Measurements from ENCODE around the gene OR6B2. TPM values are rescaled to one million over a fixed set of nuclear protein-coding genes. Genes with fewer than 3 reads are reported as not detected.
A peak's percentile ranks its signal among the peaks of the same experiment; 100 is the strongest.

OR6B2 gene
- total and polyA plus RNA-seq, 2 of the 4 experiments (the other 2 are of a cell fraction): not detected

GRCh38 chr2:240013343-240013742, 16.9 kb downstream of the OR6B2 start:
- H3K4me2 ChIP-seq (ENCODE audit: low read depth, low read length): no peak overlapping the region
- no peak overlapping the region for H3K27ac ChIP-seq (ENCODE audit: insufficient read depth, low read length)
- TF ChIP-seq RAD21 (IDR thresholded peaks at IDR 0.05; ENCODE audit: low read length): no peak
- TF ChIP-seq MXI1 (IDR thresholded peaks at IDR 0.05; ENCODE audit: borderline replicate concordance, low read depth, low read length): no peak
- TF ChIP-seq, protein P1, sequence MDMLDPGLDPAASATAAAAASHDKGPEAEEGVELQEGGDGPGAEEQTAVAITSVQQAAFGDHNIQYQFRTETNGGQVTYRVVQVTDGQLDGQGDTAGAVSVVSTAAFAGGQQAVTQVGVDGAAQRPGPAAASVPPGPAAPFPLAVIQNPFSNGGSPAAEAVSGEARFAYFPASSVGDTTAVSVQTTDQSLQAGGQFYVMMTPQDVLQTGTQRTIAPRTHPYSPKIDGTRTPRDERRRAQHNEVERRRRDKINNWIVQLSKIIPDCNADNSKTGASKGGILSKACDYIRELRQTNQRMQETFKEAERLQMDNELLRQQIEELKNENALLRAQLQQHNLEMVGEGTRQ (IDR thresholded peaks at IDR 0.05; ENCODE audit: low read depth, low read length): no peak
- TF ChIP-seq MAFK (IDR thresholded peaks at IDR 0.05; ENCODE audit: low read depth, low read length): no peak
- TF ChIP-seq SMC3 (IDR thresholded peaks at IDR 0.05; ENCODE audit: low read depth, low read length): 0 out of 2 replicates have a peak, but pooled peaks have one; percentile 10
- TF ChIP-seq, protein P2, sequence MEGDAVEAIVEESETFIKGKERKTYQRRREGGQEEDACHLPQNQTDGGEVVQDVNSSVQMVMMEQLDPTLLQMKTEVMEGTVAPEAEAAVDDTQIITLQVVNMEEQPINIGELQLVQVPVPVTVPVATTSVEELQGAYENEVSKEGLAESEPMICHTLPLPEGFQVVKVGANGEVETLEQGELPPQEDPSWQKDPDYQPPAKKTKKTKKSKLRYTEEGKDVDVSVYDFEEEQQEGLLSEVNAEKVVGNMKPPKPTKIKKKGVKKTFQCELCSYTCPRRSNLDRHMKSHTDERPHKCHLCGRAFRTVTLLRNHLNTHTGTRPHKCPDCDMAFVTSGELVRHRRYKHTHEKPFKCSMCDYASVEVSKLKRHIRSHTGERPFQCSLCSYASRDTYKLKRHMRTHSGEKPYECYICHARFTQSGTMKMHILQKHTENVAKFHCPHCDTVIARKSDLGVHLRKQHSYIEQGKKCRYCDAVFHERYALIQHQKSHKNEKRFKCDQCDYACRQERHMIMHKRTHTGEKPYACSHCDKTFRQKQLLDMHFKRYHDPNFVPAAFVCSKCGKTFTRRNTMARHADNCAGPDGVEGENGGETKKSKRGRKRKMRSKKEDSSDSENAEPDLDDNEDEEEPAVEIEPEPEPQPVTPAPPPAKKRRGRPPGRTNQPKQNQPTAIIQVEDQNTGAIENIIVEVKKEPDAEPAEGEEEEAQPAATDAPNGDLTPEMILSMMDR (conservative IDR thresholded peaks at IDR 0.05; ENCODE audit: low read depth, low read length): 0 out of 2 replicates have a peak, but pooled peaks have one; percentile 17
- H3K23ac ChIP-seq (ENCODE audit: low read depth, low read length): no peak overlapping the region
- intact Hi-C loops (cut with micrococcal nuclease): no loop called here
- no peaks in the 10 kb centered on the region for H4K20me1 ChIP-seq (ENCODE audit: insufficient read depth, low read length)
- no peak overlapping the region for H3K4me3 ChIP-seq (ENCODE audit: insufficient read depth, low read depth, low read length)
- DNase-seq: peak; percentile 25
- no peak overlapping the region for H2BK20ac ChIP-seq (ENCODE audit: low read depth, low read length)
- no peaks in the 10 kb centered on the region for H3K9me1 ChIP-seq (ENCODE audit: insufficient read depth, low read length)
- H3K4me1 ChIP-seq (ENCODE audit: control insufficient read depth, insufficient read depth, low read length): no peaks in the 10 kb centered on the region
- POLR2A ChIA-PET (ENCODE audit: unreplicated experiment): no interaction called here
- WGBS, 2 experiments (ENCODE audit: extremely low coverage in 2 of 2, insufficient read length in 1 of 2): 67% methylated on average over 1 of the region's 1 CpG; no CpG with 5 or more reads in 1 of the 2 experiments
- H2AK5ac ChIP-seq (ENCODE audit: low read depth, low read length): no peak overlapping the region
- peaks cover 0 to 3% of the 10 kb centered on the region in 2 experiments; a peak in 3 of 4 replicates for H3K79me1 ChIP-seq (ENCODE audit: low read depth in 1 of 2, low read length in 2 of 2)
- H2BK5ac ChIP-seq (ENCODE audit: low read depth, low read length, poor library complexity, severe bottlenecking): no peak overlapping the region
- no peaks in the 10 kb centered on the region for H3K9me3 ChIP-seq (ENCODE audit: control insufficient read depth, insufficient read depth, low read length)
- no peak overlapping the region for H3K56ac ChIP-seq (ENCODE audit: extremely low read depth, insufficient read depth, low read length)
- H3K18ac ChIP-seq (ENCODE audit: low read depth, low read length): no peak overlapping the region
- in situ Hi-C loops (cut with MboI; ENCODE audit: low sequenced_read_pairs): no loop called here
- no peak overlapping the region for H4K8ac ChIP-seq (ENCODE audit: low read depth in 2 of 2, low read length in 2 of 2)
- H3K14ac ChIP-seq (replicated peaks; ENCODE audit: low read depth, low read length): no peak overlapping the region
- no peak overlapping the region for H3K4ac ChIP-seq (ENCODE audit: low read depth, low read length)
- H3K36me3 ChIP-seq (ENCODE audit: control insufficient read depth, insufficient read depth, low read length): peaks cover 51% of the 10 kb centered on the region
- H4K91ac ChIP-seq (ENCODE audit: insufficient read depth, low read depth, low read length): no peak overlapping the region
- no peak overlapping the region for H2AFZ ChIP-seq (replicated peaks; ENCODE audit: low read length, poor library complexity)
- H2BK120ac ChIP-seq (ENCODE audit: low read depth, low read length): no peak overlapping the region
- dilution Hi-C loops (cut with HindIII; ENCODE audit: low sequenced_read_pairs, unreplicated experiment): no loop called here
- no peak overlapping the region for H2AK9ac ChIP-seq (replicated peaks; ENCODE audit: low read depth, low read length, poor library complexity)
- no peak overlapping the region for H4K5ac ChIP-seq (ENCODE audit: low read depth, low read length)
- H3K27me3 ChIP-seq (ENCODE audit: control insufficient read depth, insufficient read depth, low read length): no peaks in the 10 kb centered on the region
- CTCF ChIA-PET: interaction anchor here (1.5 kb wide), 1 partner anchor 8 kb away, joined by 4 read pairs; no protein-coding TSS in a partner anchor
- H3K9ac ChIP-seq (ENCODE audit: low read depth, low read length): no peak overlapping the region
- TSS peak; percentile 30 for BruUV-seq (replicated peaks)
- peak; percentile 72 for ATAC-seq (ENCODE audit: low read depth)
- H2BK15ac ChIP-seq (ENCODE audit: low read depth, low read length): no peak overlapping the region
